A172 (cell line): ENCODE data around the gene C15orf61. TPM values are rescaled to one million over a fixed set of nuclear protein-coding genes. Genes with fewer than 3 reads are reported as not detected.

ENCODE experiments used
- DNase-seq: peaks from one replicate; pipeline ENCODE4 v3.0.0-alpha.2; 2015; ENCODE audit warnings: low spot score
- total RNA-seq: library from RNA; depleted of rRNA; stranded (reverse); fragments of >200 nt; shearing (Covaris generic); gene quantifications from 2 replicates; pipeline ENCODE4 v1.2.3, GENCODE V29; 2014; rRNA removed

The C15orf61 gene
- 4.1 and 5.3 TPM in 2 replicates for total RNA-seq

DNA sequence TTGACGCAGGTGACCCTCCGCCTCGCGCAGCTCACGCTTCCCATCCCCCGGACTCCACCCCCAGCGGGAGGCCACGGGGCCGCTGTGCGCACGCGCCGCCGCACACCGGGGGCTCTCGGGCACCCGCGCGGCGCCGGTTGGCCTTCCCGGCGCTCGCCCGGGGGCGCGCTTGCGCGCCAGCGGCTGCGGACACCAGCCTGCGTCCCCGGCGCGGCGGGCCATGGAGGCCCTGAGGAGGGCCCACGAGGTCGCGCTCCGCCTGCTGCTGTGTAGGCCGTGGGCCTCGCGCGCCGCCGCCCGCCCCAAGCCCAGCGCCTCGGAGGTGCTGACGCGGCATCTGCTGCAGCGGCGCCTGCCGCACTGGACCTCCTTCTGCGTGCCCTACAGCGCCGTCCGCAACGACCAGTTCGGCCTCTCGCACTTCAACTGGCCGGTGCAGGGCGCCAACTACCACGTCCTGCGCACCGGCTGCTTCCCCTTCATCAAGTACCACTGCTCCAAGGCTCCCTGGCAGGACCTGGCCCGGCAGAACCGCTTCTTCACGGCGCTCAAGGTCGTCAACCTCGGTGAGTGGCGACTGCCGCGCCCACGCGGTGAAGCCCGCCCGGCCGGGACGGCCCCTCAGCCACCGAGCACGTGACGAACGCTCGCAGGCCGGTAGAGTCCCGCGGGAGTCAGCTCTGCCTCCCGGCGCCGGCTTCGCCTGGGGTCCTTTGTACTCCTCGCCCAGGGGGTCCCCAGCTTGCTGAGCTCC is at the start of gene C15orf61:
C15orf61 (plus strand) TSS at position 103 of the 754 bp plus-strand sequence; CDS start at position 221, 118 bp downstream.
- peak; percentile 45 for DNase-seq

- no peak for DNase-seq
Measured at GRCh38 chr15:67472957-67473356, 48.0 kb upstream of the C15orf61 start.

- no peak for DNase-seq
Measured at GRCh38 chr15:67474405-67475110, 46.4 kb upstream of the C15orf61 start.

DNA sequence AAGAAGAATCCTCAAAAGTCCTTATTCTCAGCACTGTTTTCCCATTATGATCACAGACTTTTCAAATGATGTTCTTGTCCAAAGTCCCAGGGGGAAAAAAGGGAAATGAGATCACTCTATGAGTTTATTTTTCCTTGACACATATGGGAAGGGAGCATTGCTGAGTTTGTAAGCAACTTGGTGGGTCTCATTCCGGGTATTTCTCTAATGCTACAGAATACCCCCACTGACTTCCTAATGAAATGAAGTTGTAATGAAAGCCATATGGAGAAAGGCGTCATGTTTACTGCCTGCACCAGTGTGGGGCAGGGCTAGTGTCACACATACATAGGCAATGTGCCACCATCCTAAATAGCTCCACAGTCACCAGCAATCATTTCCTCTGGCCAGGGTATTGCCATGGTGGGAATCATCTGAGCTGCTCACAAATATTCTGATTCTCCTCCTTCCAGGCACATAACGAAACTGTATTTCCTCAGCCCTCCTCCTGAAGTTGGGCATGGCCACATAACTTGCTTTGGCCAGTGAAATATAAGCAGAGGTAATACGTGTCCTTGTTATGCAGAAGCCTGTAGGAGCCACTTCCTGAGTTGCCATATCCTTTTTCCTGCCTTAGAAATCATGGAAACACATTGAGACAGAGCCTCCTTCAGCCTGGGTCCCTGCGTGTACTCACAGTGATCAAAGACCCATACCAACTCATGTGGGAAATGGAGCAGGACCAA is 41.0 kb upstream of the C15orf61 start:
- no peak for DNase-seq

- no peak for DNase-seq
Measured at GRCh38 chr15:67480741-67481140, 40.2 kb upstream of the C15orf61 start.

GRCh38 chr15:67481680-67482079 is 39.3 kb upstream of the C15orf61 start:
- DNase-seq, result no peak

- no peak for DNase-seq
Measured at GRCh38 chr15:67495585-67495984, 25.3 kb upstream of the C15orf61 start.

DNA sequence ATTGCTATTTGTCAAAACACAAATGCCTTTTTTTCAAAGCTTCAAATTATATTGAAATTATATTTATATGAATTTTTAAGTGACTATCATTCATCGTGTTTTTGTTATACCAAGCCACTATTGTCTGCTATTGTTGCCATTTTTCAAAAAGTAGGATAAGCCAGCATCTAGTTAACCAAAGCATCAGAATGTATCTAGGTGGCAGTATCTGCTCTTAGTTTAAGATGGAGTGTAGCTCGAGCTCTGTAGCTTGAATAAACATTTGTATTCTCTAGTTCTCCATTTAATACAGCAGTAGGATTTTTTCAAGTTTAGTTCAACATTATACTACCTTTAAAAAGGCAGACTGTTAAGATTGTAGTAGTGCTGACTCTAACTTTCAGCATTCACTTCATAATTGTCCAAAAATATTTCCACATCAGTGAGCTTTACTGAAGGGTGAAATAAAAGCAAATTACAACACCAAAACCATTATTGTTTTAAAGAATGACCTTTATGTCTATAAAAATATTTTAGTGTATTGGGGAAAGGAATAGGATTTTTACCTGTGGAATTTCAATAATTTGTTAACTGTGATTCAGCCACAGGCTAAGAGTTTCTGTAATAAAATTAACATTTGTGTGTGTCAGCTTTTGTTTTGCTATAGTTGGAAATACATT is 19.6 kb upstream of the C15orf61 start:
- DNase-seq, result peak; percentile 35

DNA sequence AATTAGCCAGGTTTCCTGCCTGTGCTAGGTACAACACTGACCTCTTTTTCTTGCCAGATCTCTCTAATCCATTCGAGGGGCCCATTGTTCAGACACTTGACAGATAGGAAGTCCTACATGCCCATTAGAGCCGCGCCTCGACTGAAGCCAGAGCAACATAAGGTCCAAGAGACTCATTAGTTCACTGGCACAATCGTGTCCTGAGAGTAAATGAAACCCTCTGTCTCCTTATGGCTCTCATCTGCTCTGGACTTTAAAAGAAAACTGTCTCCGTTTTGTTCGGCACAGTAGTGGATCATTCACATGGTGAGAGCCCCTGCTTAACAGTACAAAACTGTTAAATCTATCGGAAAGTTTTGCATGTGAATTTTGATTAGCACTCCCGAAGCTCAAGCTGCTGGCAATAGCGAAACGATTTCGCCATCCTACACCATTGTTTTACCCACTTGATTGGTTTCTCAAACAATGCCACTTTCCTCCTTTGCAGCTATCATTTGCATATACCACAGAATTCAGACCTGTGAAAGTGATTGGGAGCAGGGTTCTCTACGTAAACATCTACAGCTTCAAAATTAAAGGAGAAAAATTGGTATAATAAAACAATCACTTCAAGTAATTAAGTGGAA is 19.0 kb upstream of the C15orf61 start:
- DNase-seq, result no peak

- peak; percentile 13 for DNase-seq
Measured at GRCh38 chr15:67504056-67504455, 16.9 kb upstream of the C15orf61 start.

- peak; percentile 31 for DNase-seq
Measured at GRCh38 chr15:67504796-67505195, 16.1 kb upstream of the C15orf61 start.

- no peak for DNase-seq
Measured at GRCh38 chr15:67505675-67506572, 15.0 kb upstream of the C15orf61 start.

GRCh38 chr15:67506775-67507747 is 13.9 kb upstream of the C15orf61 start:
- DNase-seq, result no peak

GRCh38 chr15:67508407-67508806 is 12.5 kb upstream of the C15orf61 start:
- no peak for DNase-seq

DNA sequence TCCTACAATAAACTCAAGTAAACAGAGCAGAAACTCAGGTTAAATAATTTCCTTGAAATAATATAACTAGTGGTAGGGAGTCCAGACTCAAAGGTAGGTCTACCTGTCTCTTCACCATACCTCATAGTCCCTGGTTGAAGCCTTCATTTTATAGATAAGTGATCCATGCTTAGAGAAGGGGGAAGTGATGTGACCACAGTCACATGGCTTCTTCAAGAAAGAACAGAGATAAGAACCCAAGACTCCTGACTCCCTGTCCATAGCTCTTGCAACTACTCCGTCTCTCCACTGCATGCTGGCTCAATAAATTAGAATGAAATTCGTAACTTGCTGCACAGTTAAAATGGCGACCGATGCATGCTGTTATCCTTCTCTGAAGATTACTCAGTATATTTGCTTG is 11.0 kb upstream of the C15orf61 start:
- no peak for DNase-seq

- peak; percentile 62 for DNase-seq
Measured at GRCh38 chr15:67510597-67511190, 10.2 kb upstream of the C15orf61 start.

DNA sequence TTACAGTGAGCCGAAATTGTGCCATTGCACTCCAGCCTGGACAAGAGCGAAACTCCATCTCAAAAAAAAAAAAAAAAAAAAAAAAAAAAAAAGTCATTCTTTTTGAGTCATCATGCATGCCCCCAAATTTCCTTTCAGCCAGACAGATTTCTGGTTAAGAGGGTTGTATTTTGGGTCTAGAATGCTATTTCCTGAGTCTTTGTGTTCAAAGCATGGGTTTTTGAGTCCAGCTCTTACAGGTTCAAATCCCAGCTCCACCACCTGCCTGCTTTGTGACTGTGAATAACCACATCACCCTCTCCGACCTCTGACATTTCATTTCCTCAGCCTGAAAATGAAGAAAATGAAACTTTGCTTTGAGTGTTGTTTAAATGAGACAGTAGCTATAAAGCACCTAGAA is 9.3 kb upstream of the C15orf61 start:
- no peak for DNase-seq

DNA sequence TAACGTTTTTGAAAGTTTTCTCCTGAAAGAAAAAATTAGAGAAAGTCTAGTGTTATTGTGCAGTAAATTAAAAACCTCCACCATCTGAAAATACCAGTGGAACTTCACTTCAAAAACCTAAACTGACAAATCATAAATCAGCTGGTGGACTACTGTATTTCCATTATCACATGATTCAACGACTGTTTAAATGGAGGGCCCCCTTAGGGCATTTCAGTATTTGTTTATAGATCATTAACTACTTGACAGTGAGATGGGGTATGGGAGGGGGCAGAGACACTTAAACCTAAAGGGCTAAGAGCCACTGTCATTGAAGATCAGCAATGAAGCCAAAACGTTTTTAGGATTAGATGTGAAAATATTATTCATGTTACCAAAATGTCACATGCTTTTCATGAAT is 8.8 kb upstream of the C15orf61 start:
- DNase-seq, result no peak
